ENCODE data around the gene ZBTB34.

The ZBTB34 gene

DNA sequence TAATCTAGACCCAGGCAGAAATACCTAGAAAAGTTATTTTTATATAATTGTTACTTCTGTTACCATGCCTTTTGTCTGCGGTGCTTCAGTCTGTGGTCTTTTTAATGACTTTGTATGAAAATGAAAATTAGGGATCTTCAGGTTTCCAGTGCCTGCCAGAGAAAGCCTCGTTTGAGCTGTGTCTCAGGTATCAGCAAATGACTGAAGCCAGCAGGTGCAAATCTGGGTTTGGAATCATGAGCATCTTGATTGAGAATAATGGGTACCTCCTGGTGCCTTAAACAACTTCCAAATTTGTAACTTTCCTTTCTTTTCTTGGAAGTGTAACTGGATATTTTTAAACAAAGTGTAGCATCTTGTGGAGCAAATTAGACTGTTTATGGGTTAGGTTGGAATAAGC is 4.3 kb downstream of the ZBTB34 start:
- TF ChIP-seq, protein P1, sequence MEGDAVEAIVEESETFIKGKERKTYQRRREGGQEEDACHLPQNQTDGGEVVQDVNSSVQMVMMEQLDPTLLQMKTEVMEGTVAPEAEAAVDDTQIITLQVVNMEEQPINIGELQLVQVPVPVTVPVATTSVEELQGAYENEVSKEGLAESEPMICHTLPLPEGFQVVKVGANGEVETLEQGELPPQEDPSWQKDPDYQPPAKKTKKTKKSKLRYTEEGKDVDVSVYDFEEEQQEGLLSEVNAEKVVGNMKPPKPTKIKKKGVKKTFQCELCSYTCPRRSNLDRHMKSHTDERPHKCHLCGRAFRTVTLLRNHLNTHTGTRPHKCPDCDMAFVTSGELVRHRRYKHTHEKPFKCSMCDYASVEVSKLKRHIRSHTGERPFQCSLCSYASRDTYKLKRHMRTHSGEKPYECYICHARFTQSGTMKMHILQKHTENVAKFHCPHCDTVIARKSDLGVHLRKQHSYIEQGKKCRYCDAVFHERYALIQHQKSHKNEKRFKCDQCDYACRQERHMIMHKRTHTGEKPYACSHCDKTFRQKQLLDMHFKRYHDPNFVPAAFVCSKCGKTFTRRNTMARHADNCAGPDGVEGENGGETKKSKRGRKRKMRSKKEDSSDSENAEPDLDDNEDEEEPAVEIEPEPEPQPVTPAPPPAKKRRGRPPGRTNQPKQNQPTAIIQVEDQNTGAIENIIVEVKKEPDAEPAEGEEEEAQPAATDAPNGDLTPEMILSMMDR (IDR thresholded peaks at IDR 0.05; ENCODE audit: insufficient read depth, low read length, missing control alignments), result no peak
- CTCF ChIA-PET, result interaction anchor here (1.5 kb wide), 1 partner anchor 16 kb away, joined by 3 read pairs; no protein-coding TSS in a partner anchor
- H3K4me3 ChIP-seq (ENCODE audit: low read depth, low read length), result no peak overlapping the region
- POLR2A ChIA-PET, result no interaction called here
- no peak for DNase-seq (ENCODE audit: low read depth, low spot score)

DNA sequence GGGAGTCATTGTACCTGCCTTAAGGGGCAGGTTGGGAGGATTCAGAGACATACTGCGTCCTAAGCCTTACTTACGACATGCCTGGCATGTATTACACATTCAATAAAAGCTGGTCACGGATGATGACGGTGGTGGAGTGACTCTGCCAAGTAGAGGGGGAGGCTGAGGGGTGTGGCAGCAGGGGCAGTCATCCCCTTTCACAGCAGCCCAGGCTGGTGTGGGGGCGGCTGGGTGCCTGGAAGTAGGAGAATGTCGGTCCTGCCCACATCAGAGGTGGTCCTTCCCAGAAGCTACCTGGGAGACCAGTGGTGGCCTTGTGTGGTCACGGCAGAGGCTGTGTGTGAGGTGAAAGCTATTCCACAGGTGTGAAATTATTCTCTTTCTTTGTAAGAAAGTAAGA is 8.9 kb downstream of the ZBTB34 start:
- CTCF ChIA-PET, result interaction anchor here (1.1 to 3.7 kb wide), 2 partner anchors 10 to 329 kb away, joined by 5 to 19 read pairs; partner anchors contain the start of gene ZBTB34
- TF ChIP-seq, protein P1 (IDR thresholded peaks at IDR 0.05; ENCODE audit: insufficient read depth, low read length, missing control alignments), result no peak
- DNase-seq (ENCODE audit: low read depth, low spot score), result no peak
- H3K4me3 ChIP-seq (ENCODE audit: low read depth, low read length), result no peak overlapping the region
- POLR2A ChIA-PET, result interaction anchor here (1.4 kb wide), 1 partner anchor 9 kb away, joined by 3 read pairs; no protein-coding TSS in a partner anchor

DNA sequence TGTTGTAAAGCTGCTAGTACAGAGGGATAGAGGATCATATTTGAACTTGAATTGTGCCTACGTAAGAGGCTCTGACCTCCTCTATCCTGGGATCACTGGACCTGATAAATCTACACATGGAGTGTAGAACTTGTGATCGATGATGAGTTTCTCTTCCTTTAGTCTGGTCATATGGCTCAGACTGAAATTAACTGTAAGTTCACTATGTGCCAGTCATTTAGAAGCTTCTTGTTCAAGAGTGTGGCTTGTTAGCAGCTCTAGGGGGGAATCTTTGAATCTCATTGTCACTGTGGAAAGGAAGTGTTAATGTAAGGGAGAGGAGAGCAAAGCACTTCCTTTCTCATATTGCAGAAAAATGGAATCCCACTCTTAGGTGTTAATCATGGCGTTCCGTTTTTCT is 12.1 kb downstream of the ZBTB34 start:
- TF ChIP-seq, protein P1 (IDR thresholded peaks at IDR 0.05; ENCODE audit: insufficient read depth, low read length, missing control alignments), result no peak
- POLR2A ChIA-PET, result no interaction called here
- H3K4me3 ChIP-seq (ENCODE audit: low read depth, low read length), result no peak overlapping the region
- no peak for DNase-seq (ENCODE audit: low read depth, low spot score)
- CTCF ChIA-PET, result interaction anchor here (1.1 to 1.4 kb wide), 2 partner anchors 13 to 16 kb away, joined by 3 to 6 read pairs; no protein-coding TSS in a partner anchor

DNA sequence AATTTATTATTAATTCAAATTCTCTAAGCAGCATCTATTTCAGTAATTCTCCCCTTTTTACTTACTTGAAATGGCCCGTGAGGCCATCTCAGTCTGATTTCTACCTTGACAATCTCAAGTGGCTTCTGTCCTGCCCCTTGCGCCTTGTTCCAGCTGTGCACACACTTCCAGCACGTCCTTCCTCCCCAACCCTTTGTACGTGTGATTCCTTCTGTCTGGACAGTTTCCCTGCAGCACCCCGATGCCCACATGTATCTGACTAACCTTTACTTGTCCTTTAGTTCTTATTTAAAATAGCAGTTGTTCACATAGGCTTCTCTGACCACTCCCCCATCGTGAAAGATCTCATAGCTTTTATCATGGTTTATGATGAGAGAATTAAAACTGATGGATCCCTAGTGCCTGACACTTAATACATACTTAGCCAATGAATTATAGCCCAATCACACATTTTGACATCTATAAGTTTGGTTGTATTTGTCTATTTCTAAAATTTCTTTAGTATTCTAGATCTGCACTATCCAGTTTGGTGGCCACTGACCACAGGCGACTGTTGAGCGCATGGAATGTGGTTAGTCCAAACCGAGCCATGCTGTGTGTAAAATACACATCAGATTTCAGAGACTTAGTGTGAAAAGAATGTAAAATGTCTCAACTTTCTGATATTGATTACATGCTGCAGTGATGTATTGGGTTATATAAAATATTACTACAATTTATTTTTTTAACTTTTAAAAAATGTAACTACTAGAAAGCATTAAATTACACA is 14.3 kb downstream of the ZBTB34 start:
- TF ChIP-seq, protein P1 (IDR thresholded peaks at IDR 0.05; ENCODE audit: insufficient read depth, low read length, missing control alignments), result no peak
- CTCF ChIA-PET, result no interaction called here
- no peak overlapping the region for H3K4me3 ChIP-seq (ENCODE audit: low read depth, low read length)
- POLR2A ChIA-PET, result no interaction called here
- no peak for DNase-seq (ENCODE audit: low read depth, low spot score)

DNA sequence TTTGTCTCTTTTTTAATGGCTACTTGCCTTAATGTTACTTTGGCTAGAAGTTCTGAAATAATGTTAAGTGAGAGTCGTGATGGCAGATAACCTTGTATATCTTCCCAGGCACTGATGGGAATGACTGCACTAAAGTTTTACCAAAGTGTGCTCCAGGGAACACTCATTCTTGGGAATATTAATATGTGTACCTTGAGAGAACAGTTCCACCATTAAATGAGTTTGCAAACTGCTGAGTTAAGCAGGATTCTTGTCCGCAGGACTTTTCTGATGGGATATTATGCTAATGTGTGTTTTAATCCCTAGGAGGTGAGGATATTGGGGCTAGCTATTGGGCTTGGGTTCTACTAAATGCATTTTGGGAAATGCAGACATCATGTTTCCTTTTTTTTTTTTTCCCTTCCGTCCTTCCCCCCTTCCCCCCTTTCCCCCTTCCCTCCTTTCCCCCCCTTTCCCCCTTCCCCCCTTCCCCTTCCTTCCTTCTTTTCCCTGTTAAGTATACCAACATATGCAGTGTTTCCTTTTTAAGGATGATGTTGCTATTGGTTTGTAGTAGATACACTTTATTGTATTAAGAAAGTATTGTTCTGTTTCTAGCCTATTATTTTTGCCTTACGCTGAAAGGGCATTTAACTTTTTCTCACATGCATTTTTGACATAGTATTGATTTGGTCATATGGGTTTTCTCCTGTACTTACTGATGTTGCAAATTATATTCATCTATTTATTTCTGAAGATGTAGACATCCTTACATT is 15.5 kb downstream of the ZBTB34 start:
- TF ChIP-seq, protein P1 (IDR thresholded peaks at IDR 0.05; ENCODE audit: insufficient read depth, low read length, missing control alignments), result no peak
- POLR2A ChIA-PET, result no interaction called here
- H3K4me3 ChIP-seq (ENCODE audit: low read depth, low read length), result no peak overlapping the region
- no peak for DNase-seq (ENCODE audit: low read depth, low spot score)
- CTCF ChIA-PET, result no interaction called here

DNA sequence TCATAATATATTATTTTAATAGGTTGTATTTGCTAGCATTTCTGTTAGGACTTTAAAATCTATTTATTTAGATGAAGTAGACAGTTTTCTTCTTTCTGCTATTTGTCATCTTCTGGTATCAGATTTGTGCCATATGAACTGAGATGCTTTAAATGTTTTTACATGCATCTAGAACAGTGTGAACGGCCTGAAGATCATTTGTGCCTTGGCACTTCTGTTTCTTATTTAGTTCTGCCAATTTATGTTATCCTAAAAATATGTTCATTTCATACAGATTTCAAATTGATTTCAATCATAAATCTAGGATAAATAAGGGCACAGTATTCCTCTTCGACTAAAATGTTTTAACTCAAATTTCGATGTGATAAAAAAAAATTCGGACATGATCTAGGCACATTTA is 16.1 kb downstream of the ZBTB34 start:
- ChIA-PET CTCF (no interaction called here), POLR2A (no interaction called here)
- TF ChIP-seq, protein P1 (IDR thresholded peaks at IDR 0.05; ENCODE audit: insufficient read depth, low read length, missing control alignments), result no peak
- H3K4me3 ChIP-seq (ENCODE audit: low read depth, low read length), result no peak overlapping the region
- no peak for DNase-seq (ENCODE audit: low read depth, low spot score)

Data from AG04449 (cell line).